Naive thymus-derived CD4-positive, alpha-beta T cell (primary cell): ENCODE data around the gene TMEM156. TPM values are rescaled to one million over a fixed set of nuclear protein-coding genes. Genes with fewer than 3 reads are reported as not detected.

ENCODE experiments used
- ATAC-seq: fragments of 150-1000 bp; cut with Tn5 transposase; 2 replicates; pipeline ENCODE4 v1.10.0; 2021; ENCODE audit warnings: mild to moderate bottlenecking, moderate library complexity
- CTCF ChIA-PET: fragments of 350-600 bp; sonication (Branson Sonifier 250); formaldehyde crosslinking; loops from one replicate; lab custom pipeline; 2021; ENCODE audit warnings: antibody characterized with exemption; lab: Charles Lee
- POLR2A ChIA-PET: fragments of 350-600 bp; sonication (Branson Sonifier 250); formaldehyde crosslinking; loops from one replicate; lab custom pipeline; 2021; ENCODE audit warnings: antibody characterized with exemption, inconsistent platforms; lab: Charles Lee
- DNase-seq, 9 donors: peaks; one replicate each; pipeline versions ENCODE4 v3.0.0 to v3.0.0-alpha.2; 2020 to 2022; ENCODE audit warnings: mixed read lengths in 1 of 9
- H3K27ac ChIP-seq: one replicate; pipeline ENCODE4 v1.7.0; 2013; ENCODE audit warnings: mild to moderate bottlenecking, low read depth, low read length, moderate library complexity
- H3K27me3 ChIP-seq, 2 donors: one replicate each; pipeline ENCODE4 v1.7.0; 2013; ENCODE audit warnings: low read length in 2 of 2, mild to moderate bottlenecking in 2 of 2, moderate library complexity in 2 of 2; ENCODE audit not compliant: control insufficient read depth in 2 of 2, insufficient read depth in 2 of 2
- H3K36me3 ChIP-seq, 3 experiments: 1 replicate in 2 of 3; 2 replicates in 1 of 3; pipeline ENCODE4 v1.7.0; 2013; ENCODE audit warnings: low read length in 3 of 3, mild to moderate bottlenecking in 3 of 3, moderate library complexity in 1 of 3; ENCODE audit not compliant: insufficient read depth in 3 of 3, control insufficient read depth in 2 of 3
- H3K4me1 ChIP-seq, 2 donors: one replicate each; pipeline ENCODE4 v1.7.0; 2013; ENCODE audit warnings: low read length in 2 of 2, mild to moderate bottlenecking in 2 of 2, moderate library complexity in 1 of 2; ENCODE audit not compliant: control insufficient read depth in 2 of 2, insufficient read depth in 2 of 2
- H3K4me3 ChIP-seq: 2 replicates; pipeline ENCODE4 v1.7.0; 2013; ENCODE audit warnings: mild to moderate bottlenecking, low read length
- H3K9me3 ChIP-seq, 3 experiments: 1 replicate in 2 of 3; 2 replicates in 1 of 3; pipeline ENCODE4 v1.7.0; 2013; ENCODE audit warnings: low read length in 3 of 3; ENCODE audit not compliant: control insufficient read depth in 2 of 3
- H3K27ac Mint-ChIP-seq, 9 donors: one replicate each; pipeline ENCODE4 v1.8.0; 2020 to 2022; ENCODE audit warnings: mixed read lengths in 9 of 9, mild to moderate bottlenecking in 8 of 9, moderate library complexity in 5 of 9, inconsistent platforms in 2 of 9
- H3K27me3 Mint-ChIP-seq, 5 donors: one replicate each; pipeline ENCODE4 v1.8.0; 2021 to 2022; ENCODE audit warnings: mixed read lengths in 5 of 5, mild to moderate bottlenecking in 1 of 5
- H3K36me3 Mint-ChIP-seq, 5 donors: one replicate each; pipeline ENCODE4 v1.8.0; 2020 to 2022; ENCODE audit warnings: mixed read lengths in 5 of 5, mild to moderate bottlenecking in 3 of 5, inconsistent platforms in 1 of 5
- H3K4me1 Mint-ChIP-seq, 7 donors: one replicate each; pipeline ENCODE4 v1.8.0; 2020 to 2022; ENCODE audit warnings: mixed read lengths in 7 of 7, mild to moderate bottlenecking in 3 of 7, inconsistent platforms in 1 of 7
- H3K4me3 Mint-ChIP-seq, 10 donors: one replicate each; pipeline ENCODE4 v1.8.0; 2020 to 2022; ENCODE audit warnings: mild to moderate bottlenecking in 10 of 10, mixed read lengths in 10 of 10, moderate library complexity in 6 of 10, inconsistent platforms in 2 of 10
- H3K9me3 Mint-ChIP-seq, 11 donors: one replicate each; pipeline ENCODE4 v1.8.0; 2020 to 2022; ENCODE audit warnings: mixed read lengths in 11 of 11, mild to moderate bottlenecking in 4 of 11, inconsistent platforms in 1 of 11, moderate library complexity in 1 of 11
- intact Hi-C, 2 donors: fragments of 100-400 bp; cut with micrococcal nuclease; formaldehyde crosslinking; loops; one replicate each; pipeline ENCODE4 v1.15.1; 2023
- polyA plus RNA-seq, 2 donors: library from polyadenylated mRNA; unstranded; fragments of 300-500 nt; fragmentation: Illumina TruSeq; gene quantifications; one replicate each; pipeline ENCODE4 v1.2.3, GENCODE V29; 2021
- total RNA-seq, 6 experiments: library from RNA in 5 of 6; stranded (reverse) in 5 of 6; gene quantifications; 1 replicate in 5 of 6; 2 replicates in 1 of 6; pipeline ENCODE4 v1.2.3 and lab custom pipeline; 2021 to 2026

Gene TMEM156
- total and polyA plus RNA-seq, 7 experiments from 2014 or later = 8.6 to 37.0 (median 11.4) TPM

DNA sequence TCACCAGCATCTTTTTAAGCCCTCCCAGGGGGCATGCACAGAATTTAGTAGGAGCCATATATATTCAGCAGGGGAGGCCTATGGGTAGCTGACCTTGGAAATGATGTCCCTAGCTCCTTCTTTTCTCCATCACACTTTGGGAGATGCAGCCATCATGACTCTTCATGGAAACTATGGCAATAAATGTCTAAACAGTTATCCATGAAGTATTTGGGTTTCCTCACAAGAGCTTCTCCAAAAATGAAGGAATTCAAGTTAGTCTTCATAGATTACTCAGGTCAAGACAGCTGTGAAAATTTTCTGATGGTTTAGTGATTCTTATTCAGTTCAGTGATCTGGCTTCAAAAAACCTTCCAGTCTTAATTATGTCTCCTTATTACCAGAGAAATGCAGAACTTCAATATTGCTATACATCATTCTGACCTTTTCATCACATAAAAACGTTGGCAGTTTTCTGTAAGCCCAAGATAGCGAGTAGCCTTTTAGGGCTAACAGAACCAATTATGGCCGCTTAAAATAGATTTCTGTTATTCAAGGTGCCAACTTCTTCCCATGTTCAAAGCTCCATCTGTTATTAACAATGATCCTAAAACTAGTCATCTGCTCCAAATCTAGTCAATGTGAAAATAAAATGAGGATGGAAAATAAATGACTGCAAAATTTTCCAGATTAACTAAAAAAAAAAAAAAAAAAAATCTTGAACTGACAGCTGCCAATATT lies 52.5 kb downstream of the TMEM156 start:
- H3K27ac ChIP-seq = no peak overlapping the region
- no peaks in the 10 kb centered on the region for H3K9me3 ChIP-seq
- peaks cover 0 to 5% (median 0%) of the 10 kb centered on the region in 11 donors for H3K9me3 Mint-ChIP-seq
- H3K4me3 ChIP-seq = no peak overlapping the region
- peaks cover 11 to 75% (median 27%) of the 10 kb centered on the region in 5 donors for H3K36me3 Mint-ChIP-seq
- no peaks in the 10 kb centered on the region for H3K27me3 ChIP-seq
- H3K27me3 Mint-ChIP-seq = no peaks in the 10 kb centered on the region
- ChIA-PET CTCF (no interaction called here), POLR2A (interaction anchor here (0.9 kb wide), 1 partner anchor 72 kb away, joined by 3 read pairs; no protein-coding TSS in a partner anchor)
- H3K36me3 ChIP-seq = peaks cover 0 to 5% (median 0%) of the 10 kb centered on the region in 3 experiments
- H3K4me3 Mint-ChIP-seq = no peak overlapping the region
- peaks cover 0 to 44% (median 0%) of the 10 kb centered on the region in 7 donors for H3K4me1 Mint-ChIP-seq
- no peak for DNase-seq
- intact Hi-C loops = loop anchor here in 1 of 2 donors (10.0 kb wide), 1 partner anchor 155 kb away; no protein-coding TSS in a partner anchor
- no peaks in the 10 kb centered on the region for H3K4me1 ChIP-seq
- no peak for ATAC-seq
- H3K27ac Mint-ChIP-seq = no peak overlapping the region

DNA sequence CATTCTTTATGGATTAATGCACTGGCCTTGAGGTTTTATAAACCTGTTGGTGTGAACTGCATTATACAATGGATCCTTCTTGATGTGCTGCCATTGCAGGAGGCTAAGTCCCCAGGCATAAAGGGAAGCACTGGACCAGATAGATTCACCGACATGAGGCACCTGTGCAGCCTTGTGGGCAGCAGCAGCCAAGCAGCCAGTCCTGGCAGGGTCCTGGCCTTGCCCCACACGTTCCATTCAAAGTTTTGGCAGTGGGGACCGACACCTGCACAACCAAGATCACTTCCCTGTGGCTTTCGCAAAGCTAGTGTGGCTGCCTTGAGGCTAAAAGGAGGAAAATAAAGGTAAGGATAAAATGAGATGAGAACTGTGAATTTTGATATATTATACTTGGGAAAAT lies 53.1 kb downstream of the TMEM156 start:
- peaks cover 0 to 40% (median 0%) of the 10 kb centered on the region in 7 donors for H3K4me1 Mint-ChIP-seq
- ChIA-PET POLR2A (interaction anchor here (0.9 kb wide), 1 partner anchor 73 kb away, joined by 3 read pairs; no protein-coding TSS in a partner anchor), CTCF (no interaction called here)
- intact Hi-C loops = no loop called here
- H3K4me1 ChIP-seq = no peaks in the 10 kb centered on the region
- H3K9me3 Mint-ChIP-seq = peaks cover 0 to 5% (median 0%) of the 10 kb centered on the region in 11 donors
- peaks cover 0 to 5% (median 0%) of the 10 kb centered on the region in 3 experiments for H3K36me3 ChIP-seq
- peaks cover 11 to 72% (median 23%) of the 10 kb centered on the region in 5 donors for H3K36me3 Mint-ChIP-seq
- H3K9me3 ChIP-seq = no peaks in the 10 kb centered on the region
- no peak overlapping the region for H3K27ac Mint-ChIP-seq
- H3K27me3 ChIP-seq = no peaks in the 10 kb centered on the region
- no peak overlapping the region for H3K27ac ChIP-seq
- no peak overlapping the region for H3K4me3 Mint-ChIP-seq
- DNase-seq (no peak), ATAC-seq (no peak)
- H3K27me3 Mint-ChIP-seq = no peaks in the 10 kb centered on the region
- H3K4me3 ChIP-seq = no peak overlapping the region

DNA sequence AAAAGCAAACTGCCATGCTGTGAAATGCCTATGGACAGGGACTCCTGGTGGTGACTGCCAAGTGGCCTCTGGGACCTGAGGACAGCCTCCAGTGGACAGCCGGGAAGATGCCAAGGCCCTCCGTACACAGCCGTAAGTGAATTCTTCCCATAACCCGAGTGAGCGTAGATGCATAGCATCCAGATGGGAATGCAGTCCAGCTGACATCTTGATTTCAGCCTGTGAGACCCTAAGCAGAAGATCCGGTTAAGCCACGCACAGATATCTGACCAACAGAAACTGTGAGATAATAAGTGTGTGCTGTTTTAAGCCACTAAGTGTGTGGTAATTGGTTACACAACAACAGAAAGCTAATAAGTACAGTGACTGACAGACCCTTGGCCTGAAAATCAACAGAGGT lies 55.9 kb downstream of the TMEM156 start:
- Mint-ChIP-seq H3K4me3 (no peak overlapping the region), H3K4me1 (peaks cover 0 to 24% (median 0%) of the 10 kb centered on the region in 7 donors), H3K27ac (no peak overlapping the region), H3K9me3 (peaks cover 0 to 5% (median 0%) of the 10 kb centered on the region in 11 donors), H3K27me3 (no peaks in the 10 kb centered on the region), H3K36me3 (peaks cover 4 to 64% (median 10%) of the 10 kb centered on the region in 5 donors)
- Histone ChIP-seq H3K27ac (no peak overlapping the region), H3K4me3 (no peak overlapping the region), H3K9me3 (no peaks in the 10 kb centered on the region), H3K36me3 (peaks cover 0 to 5% (median 0%) of the 10 kb centered on the region in 3 experiments), H3K4me1 (no peaks in the 10 kb centered on the region), H3K27me3 (no peaks in the 10 kb centered on the region)
- ATAC-seq (no peak), DNase-seq (no peak)
- intact Hi-C loops = no loop called here
- POLR2A ChIA-PET = interaction anchor here (1.1 kb wide), 1 partner anchor 10 kb away, joined by 3 read pairs; no protein-coding TSS in a partner anchor
- CTCF ChIA-PET = no interaction called here

DNA sequence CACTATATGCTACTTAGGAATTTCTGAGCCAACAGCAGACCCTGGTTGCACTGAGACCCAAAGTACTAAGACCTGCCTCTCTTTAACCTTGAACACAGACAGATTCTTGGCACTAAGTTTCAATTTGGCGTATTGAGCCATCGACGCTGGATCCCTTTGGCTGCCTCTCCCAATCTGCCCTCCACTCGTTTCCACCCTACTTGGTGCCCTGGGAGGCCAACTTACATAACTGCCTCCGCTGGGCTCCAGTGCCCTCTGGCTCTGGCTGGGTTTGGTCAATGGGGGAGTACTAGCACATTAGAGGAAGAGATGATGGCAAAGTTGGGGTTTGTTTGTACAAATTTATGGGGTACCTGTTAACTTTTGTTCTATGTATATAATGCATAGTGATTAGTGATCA lies 63.5 kb downstream of the TMEM156 start:
- Mint-ChIP-seq H3K4me1 (peaks cover 0 to 17% (median 6%) of the 10 kb centered on the region in 7 donors), H3K27me3 (no peaks in the 10 kb centered on the region), H3K36me3 (peaks cover 7 to 76% (median 34%) of the 10 kb centered on the region in 5 donors), H3K9me3 (peaks cover 0 to 4% (median 0%) of the 10 kb centered on the region in 11 donors), H3K27ac (peak overlapping the region in 1 of 9 donors; percentile 77), H3K4me3 (no peak overlapping the region)
- H3K36me3 ChIP-seq = peaks cover 0 to 19% (median 0%) of the 10 kb centered on the region in 3 experiments
- H3K27me3 ChIP-seq = no peaks in the 10 kb centered on the region
- no peak overlapping the region for H3K4me3 ChIP-seq
- POLR2A ChIA-PET = no interaction called here
- DNase-seq (no peak), ATAC-seq (no peak)
- CTCF ChIA-PET = no interaction called here
- H3K9me3 ChIP-seq = no peaks in the 10 kb centered on the region
- no peak overlapping the region for H3K27ac ChIP-seq
- intact Hi-C loops = no loop called here
- H3K4me1 ChIP-seq = peaks cover 0 to 3% of the 10 kb centered on the region in 2 donors

DNA sequence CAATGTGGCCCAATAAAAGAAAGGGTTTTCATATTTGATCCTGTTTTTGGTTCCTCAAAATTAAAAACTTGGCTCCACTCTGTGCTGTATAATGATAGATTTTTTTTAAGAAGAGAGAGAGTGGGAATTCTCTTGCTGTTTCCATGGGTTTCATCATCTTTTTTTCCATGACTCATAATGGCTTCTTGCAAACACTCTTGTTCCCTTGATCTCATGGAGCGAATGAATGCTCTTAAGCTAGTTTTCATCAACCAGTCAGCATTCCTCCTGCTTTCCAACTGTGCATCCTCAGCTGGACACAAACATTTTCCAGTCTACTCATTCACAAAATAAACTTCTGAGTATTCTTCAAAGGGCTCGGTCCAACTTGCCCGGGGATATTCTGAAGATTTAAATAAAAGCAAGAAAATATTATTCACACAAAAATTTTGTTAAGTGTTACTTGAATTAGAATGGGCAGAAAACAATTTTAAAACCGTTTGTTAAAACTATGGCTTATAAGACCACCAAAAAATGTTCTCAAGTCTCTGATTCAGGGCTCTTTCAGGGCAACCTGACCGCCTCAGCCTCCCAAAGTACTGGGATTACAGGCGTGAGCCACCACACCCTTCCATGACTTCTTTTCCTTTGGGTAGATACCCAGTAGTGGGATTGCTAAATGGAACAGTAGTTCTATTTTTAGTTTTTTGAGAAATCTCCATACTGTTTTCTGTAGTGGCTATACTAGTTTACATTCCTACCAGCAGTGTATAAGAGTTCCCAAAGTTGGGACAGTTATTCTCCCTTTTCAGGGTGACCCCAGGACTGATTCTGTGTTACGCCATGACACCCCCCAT lies 64.7 kb downstream of the TMEM156 start:
- H3K27ac Mint-ChIP-seq = peak overlapping the region in 4 of 9 donors; percentile 12 to 77 (median 42)
- H3K4me3 ChIP-seq = no peak overlapping the region
- CTCF ChIA-PET = no interaction called here
- POLR2A ChIA-PET = no interaction called here
- ATAC-seq (no peak), DNase-seq (no peak)
- H3K4me3 Mint-ChIP-seq = no peak overlapping the region
- H3K4me1 Mint-ChIP-seq = peaks cover 0 to 20% (median 6%) of the 10 kb centered on the region in 7 donors
- H3K9me3 Mint-ChIP-seq = peaks cover 0 to 4% (median 0%) of the 10 kb centered on the region in 11 donors
- peaks cover 0 to 3% of the 10 kb centered on the region in 2 donors for H3K4me1 ChIP-seq
- intact Hi-C loops = no loop called here
- H3K27ac ChIP-seq = no peak overlapping the region
- no peaks in the 10 kb centered on the region for H3K27me3 Mint-ChIP-seq
- H3K27me3 ChIP-seq = no peaks in the 10 kb centered on the region
- H3K36me3 ChIP-seq = peaks cover 0 to 19% (median 0%) of the 10 kb centered on the region in 3 experiments
- H3K9me3 ChIP-seq = no peaks in the 10 kb centered on the region
- peaks cover 7 to 82% (median 37%) of the 10 kb centered on the region in 5 donors for H3K36me3 Mint-ChIP-seq

DNA sequence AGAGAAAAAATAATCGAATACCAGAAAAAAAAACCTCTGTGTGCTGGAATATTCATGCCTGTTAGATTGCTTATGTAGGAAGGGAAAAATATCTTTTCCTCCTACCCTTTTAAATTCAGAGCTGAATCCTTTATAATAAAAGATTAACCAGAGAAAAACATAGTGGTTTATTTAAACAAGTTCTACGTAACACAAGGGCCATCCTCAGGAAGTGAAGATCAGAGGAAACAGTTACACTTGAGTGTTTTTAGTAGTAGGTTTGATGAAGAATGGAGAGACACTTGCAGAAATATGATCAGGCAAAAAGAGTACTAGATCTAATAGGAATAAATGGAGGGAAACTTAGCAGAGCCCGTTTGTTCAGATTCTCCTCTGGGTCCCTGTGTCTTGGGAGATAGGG lies 66.3 kb downstream of the TMEM156 start:
- peaks cover 0 to 19% (median 0%) of the 10 kb centered on the region in 3 experiments for H3K36me3 ChIP-seq
- intact Hi-C loops = no loop called here
- H3K4me1 ChIP-seq = peaks cover 0 to 3% of the 10 kb centered on the region in 2 donors
- Mint-ChIP-seq H3K4me3 (peak overlapping the region in 2 of 10 donors; percentile 3 to 55), H3K9me3 (peaks cover 0 to 15% (median 6%) of the 10 kb centered on the region in 11 donors), H3K36me3 (peaks cover 11 to 84% (median 40%) of the 10 kb centered on the region in 5 donors), H3K27ac (peak overlapping the region in 8 of 9 donors; percentile 11 to 89 (median 40)), H3K4me1 (peaks cover 0 to 26% (median 6%) of the 10 kb centered on the region in 7 donors), H3K27me3 (no peaks in the 10 kb centered on the region)
- ATAC-seq (no peak), DNase-seq (peak in 3 of 9 donors; percentile 9 to 38 (median 11))
- POLR2A ChIA-PET = interaction anchor here (1.3 kb wide), 1 partner anchor 16 kb away, joined by 3 read pairs; no protein-coding TSS in a partner anchor
- H3K27ac ChIP-seq = no peak overlapping the region
- CTCF ChIA-PET = no interaction called here
- no peak overlapping the region for H3K4me3 ChIP-seq
- H3K27me3 ChIP-seq = no peaks in the 10 kb centered on the region
- H3K9me3 ChIP-seq = no peaks in the 10 kb centered on the region
